Transverse colon (tissue), 4 donors: ENCODE data around the gene BAIAP3. TPM values are rescaled to one million over a fixed set of nuclear protein-coding genes. Genes with fewer than 3 reads are reported as not detected.

ENCODE experiments used
- DNase-seq: peaks from one replicate; pipeline ENCODE4 v3.0.0-alpha.2; 2019
- H3K27ac ChIP-seq, 4 donors: fragments of 200-600 bp; sonication (generic); 2 replicates each; pipeline ENCODE4 v1.5.1; 2016 to 2018; ENCODE audit warnings: inconsistent platforms in 4 of 4
- H3K27me3 ChIP-seq: fragments of 200-600 bp; sonication (generic); 2 replicates; pipeline ENCODE4 v1.5.1; 2017; ENCODE audit warnings: inconsistent platforms
- H3K36me3 ChIP-seq, 4 donors: fragments of 200-600 bp; sonication (generic); 2 replicates each; pipeline ENCODE4 v1.5.1; 2017 to 2019; ENCODE audit warnings: inconsistent platforms in 4 of 4
- H3K4me1 ChIP-seq, 4 donors: fragments of 200-600 bp; sonication (generic); 2 replicates each; pipeline ENCODE4 v1.5.1; 2017 to 2020; ENCODE audit warnings: inconsistent platforms in 4 of 4
- H3K4me3 ChIP-seq, 4 donors: fragments of 200-600 bp; sonication (generic); 1 replicate in 1 of 4; 2 replicates in 3 of 4; pipeline versions ENCODE4 v1.5.1 to v1.6.1; 2017 to 2019; ENCODE audit warnings: inconsistent platforms in 4 of 4
- H3K9me3 ChIP-seq, 2 donors: fragments of 200-600 bp; sonication (generic); 2 replicates each; pipeline ENCODE4 v1.5.1; 2017 to 2019; ENCODE audit warnings: inconsistent platforms in 2 of 2
- EP300 ChIP-seq: sonication (generic); formaldehyde crosslinking; IDR thresholded peaks from one replicate; pipeline ENCODE4 v1.6.1; 2017; ENCODE audit warnings: antibody characterized with exemption, low read depth
- POLR2A ChIP-seq: fragments of 450-650 bp; IDR thresholded peaks from one replicate; pipeline ENCODE4 v1.6.1; 2016; ENCODE audit warnings: antibody characterized with exemption, mild to moderate bottlenecking, moderate library complexity
- POLR2AphosphoS5 ChIP-seq, 3 donors: sonication (generic); formaldehyde crosslinking; IDR thresholded peaks; one replicate each; pipeline ENCODE4 v1.6.1; 2016; ENCODE audit warnings: antibody characterized with exemption in 3 of 3
- WGBS, 2 donors: methylation state at CpG; one replicate each; pipeline ENCODE4 v1.1.5; 2018; ENCODE audit warnings: low coverage in 1 of 2; 5-methylcytosine and 5-hydroxymethylcytosine counted together
- in situ Hi-C, 4 donors: fragments of 200-750 bp; cut with MboI; loops; one replicate each; pipeline versions ENCODE4 v1.15.0 to v1.15.1; 2017; ENCODE audit warnings: low sequenced_read_pairs in 3 of 4, low pct_ligation_motif_present in 1 of 4, low pct_unique_long_range_greater_than_20kb in 1 of 4
- intact Hi-C: fragments of 100-400 bp; cut with DNase I; formaldehyde crosslinking; loops from one replicate; pipeline ENCODE4 v1.15.1; 2023; ENCODE audit warnings: low total_unique reads
- total RNA-seq, 4 donors: library from RNA; depleted of rRNA; stranded (reverse); fragments of >200 nt; gene quantifications; one replicate each; pipeline ENCODE4 v1.1.0, GENCODE V29; 2016
- TF ChIP-seq, protein P1 (sequence below), 5 experiments: fragments of 200-600 bp in 3 of 5; fragments of 450-650 bp in 2 of 5; sonication (generic) in 3 of 5; IDR thresholded peaks; 1 replicate in 2 of 5; 2 replicates in 3 of 5; pipeline ENCODE4 v1.5.1; 2016 to 2017; ENCODE audit warnings: antibody characterized with exemption in 5 of 5, inconsistent platforms in 3 of 5, mild to moderate bottlenecking in 2 of 5, moderate library complexity in 1 of 5

The BAIAP3 gene
- total RNA-seq, 4 donors from 2014 or later = 7.3 to 190 (median 11.4) TPM

DNA sequence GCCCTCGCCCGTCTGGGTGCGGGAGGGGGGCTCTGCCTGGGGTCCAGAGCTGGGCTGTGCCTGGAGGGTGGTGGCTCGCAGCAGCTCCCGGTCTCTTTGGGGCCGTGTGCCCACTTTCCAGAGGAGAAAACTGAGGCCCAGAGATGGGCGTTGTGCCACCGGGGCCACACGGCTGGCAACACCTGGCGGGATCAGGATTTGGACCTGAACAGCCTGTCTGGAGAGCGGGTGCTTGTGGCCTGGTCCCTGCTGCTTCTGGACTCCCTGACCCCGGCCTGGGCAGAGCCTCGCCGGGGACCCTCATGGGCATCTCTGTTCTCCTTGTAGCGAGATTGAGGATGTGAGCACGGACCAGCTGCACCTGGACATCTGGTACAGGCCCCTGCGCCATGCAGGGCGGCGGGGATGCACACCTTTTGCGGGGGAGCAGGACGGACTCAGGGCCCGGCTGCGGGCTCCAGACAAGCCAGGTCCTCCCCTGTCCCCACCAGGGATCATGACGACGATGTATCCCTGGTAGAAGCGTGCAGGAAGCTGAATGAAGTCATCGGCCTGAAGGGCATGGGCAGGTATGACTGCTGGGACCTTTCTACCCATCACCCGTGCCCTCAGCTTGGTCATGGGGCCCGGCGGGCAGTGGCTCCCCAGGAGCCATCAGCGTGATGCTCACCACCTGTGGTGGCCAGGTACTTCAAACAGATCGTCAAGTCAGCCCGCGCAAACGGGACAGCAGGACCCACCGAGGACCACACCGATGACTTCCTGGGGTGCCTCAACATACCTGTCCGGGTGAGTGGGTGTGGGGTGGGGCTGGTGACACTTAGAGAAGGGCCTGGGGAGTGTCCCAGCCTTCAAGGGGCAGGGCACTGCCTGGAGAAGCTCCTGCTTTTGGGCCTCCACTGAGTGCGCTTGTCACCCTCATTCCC is 8.3 kb downstream of the BAIAP3 start:
- peaks cover under 1% of the 10 kb centered on the region for H3K27me3 ChIP-seq
- intact Hi-C loops = no loop called here
- H3K9me3 ChIP-seq = no peaks in the 10 kb centered on the region
- DNase-seq = no peak
- in situ Hi-C loops = no loop called here
- WGBS, 2 donors = 77 to 100% methylated on average over 1 to 25 of the region's 39 CpGs
- peak overlapping the region in 2 of 4 donors; percentile 23 to 61 for H3K27ac ChIP-seq
- H3K36me3 ChIP-seq = no peaks in the 10 kb centered on the region
- H3K4me1 ChIP-seq = peaks cover 6 to 17% (median 12%) of the 10 kb centered on the region in 4 donors
- no peak overlapping the region for H3K4me3 ChIP-seq
- TF ChIP-seq, protein P1, sequence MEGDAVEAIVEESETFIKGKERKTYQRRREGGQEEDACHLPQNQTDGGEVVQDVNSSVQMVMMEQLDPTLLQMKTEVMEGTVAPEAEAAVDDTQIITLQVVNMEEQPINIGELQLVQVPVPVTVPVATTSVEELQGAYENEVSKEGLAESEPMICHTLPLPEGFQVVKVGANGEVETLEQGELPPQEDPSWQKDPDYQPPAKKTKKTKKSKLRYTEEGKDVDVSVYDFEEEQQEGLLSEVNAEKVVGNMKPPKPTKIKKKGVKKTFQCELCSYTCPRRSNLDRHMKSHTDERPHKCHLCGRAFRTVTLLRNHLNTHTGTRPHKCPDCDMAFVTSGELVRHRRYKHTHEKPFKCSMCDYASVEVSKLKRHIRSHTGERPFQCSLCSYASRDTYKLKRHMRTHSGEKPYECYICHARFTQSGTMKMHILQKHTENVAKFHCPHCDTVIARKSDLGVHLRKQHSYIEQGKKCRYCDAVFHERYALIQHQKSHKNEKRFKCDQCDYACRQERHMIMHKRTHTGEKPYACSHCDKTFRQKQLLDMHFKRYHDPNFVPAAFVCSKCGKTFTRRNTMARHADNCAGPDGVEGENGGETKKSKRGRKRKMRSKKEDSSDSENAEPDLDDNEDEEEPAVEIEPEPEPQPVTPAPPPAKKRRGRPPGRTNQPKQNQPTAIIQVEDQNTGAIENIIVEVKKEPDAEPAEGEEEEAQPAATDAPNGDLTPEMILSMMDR (IDR thresholded peaks at IDR 0.05) = no peak
- TF ChIP-seq POLR2A (no peak), POLR2AphosphoS5 (IDR thresholded peaks at IDR 0.05) (no peak), EP300 (no peak)

DNA sequence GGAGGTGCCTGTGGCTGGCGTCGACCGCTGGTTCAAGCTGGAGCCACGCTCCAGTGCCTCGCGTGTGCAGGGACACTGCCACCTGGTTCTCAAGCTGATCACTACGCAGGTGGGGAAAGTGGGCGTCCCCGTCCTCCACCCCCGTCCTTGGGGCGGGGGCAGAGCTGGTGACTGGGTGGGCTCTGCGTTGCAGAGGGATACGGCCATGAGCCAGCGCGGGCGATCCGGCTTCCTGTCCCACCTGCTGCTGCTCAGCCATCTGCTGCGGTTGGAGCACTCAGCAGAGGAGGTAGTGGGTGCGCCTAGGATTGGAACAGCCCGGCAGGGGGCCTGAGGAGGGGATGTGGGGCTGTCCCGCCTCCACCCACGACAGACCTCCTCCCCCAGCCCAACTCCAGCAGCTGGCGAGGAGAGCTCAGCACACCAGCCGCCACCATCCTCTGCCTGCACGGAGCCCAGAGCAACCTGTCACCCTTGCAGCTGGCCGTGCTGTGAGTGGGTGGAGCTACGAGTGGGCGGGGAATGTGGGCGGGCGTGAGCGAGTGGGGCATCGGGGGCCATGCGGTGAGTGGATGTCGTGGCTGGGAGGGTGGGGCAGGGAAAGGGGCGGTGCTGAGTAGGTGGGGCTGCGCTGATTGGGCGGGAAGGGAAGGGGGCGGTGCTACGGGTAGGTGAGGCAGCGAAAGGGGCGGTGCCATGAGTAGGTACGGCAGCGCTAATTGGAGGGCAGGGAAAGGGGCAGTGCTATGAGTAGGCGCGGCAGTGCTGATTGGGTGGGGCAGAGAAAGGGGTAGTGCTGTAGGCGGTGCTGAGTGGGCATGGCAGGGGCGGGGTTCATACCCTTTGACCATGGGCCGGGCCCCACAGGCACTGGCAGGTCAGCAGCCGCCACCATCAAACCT is 9.3 kb downstream of the BAIAP3 start:
- peak; percentile 99 for DNase-seq
- H3K27ac ChIP-seq = peak overlapping the region in 3 of 4 donors; percentile 8 to 61 (median 37)
- WGBS, 2 donors = 0 to 5% methylated on average over 6 to 47 of the region's 49 CpGs
- TF ChIP-seq, protein P1 (IDR thresholded peaks at IDR 0.05) = no peak
- peak; percentile 18 to 51 (median 36) for TF ChIP-seq POLR2AphosphoS5 (IDR thresholded peaks at IDR 0.05)
- peak overlapping the region in 3 of 4 donors; percentile 11 to 45 (median 32) for H3K4me3 ChIP-seq
- no peaks in the 10 kb centered on the region for H3K36me3 ChIP-seq
- H3K27me3 ChIP-seq = no peaks in the 10 kb centered on the region
- intact Hi-C loops = no loop called here
- H3K9me3 ChIP-seq = no peaks in the 10 kb centered on the region
- in situ Hi-C loops = no loop called here
- H3K4me1 ChIP-seq = peaks cover 6 to 17% (median 12%) of the 10 kb centered on the region in 4 donors

DNA sequence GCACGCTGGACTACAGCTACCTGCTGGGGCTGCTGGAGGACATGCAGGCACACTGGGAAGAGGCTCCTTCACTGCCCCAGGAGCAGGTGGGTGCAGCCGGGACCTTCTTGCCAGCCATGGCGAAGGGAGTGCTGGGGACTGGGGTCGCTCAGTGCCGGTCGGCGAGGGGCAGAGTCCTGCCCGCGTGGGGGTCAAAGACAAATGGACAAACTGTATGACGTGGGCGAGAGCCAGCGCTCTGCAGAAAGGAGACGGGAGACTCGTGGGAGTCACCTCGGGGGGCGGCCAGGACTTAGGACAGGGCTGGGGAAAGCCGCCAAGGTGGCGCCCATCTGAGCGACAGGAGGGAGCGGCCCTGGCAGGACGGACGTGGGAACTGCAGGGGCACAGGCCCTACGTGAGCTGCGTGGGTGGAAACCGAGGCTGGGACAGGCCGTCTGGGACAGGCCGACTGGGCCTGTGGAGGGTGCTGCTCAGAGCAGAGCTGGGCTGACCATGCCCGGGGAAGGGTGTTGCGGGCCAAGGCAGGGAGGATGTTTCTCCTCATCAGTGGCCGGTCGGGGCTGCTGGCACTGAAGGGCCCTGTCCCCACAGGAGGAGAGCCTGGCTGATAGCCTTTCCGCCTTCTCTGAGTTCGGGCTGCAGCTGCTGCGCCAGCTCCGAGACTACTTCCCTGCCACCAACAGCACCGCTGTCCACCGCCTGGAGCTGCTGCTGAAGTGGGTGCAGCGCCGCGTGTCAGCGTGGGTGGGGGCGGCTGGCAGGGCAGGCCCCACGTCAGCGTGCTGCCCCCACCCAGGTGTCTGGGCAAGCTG is 10.2 kb downstream of the BAIAP3 start:
- in situ Hi-C loops (no loop called here), intact Hi-C loops (no loop called here)
- Histone ChIP-seq H3K4me3 (peak overlapping the region in 3 of 4 donors; percentile 11 to 45 (median 32)), H3K9me3 (no peaks in the 10 kb centered on the region), H3K4me1 (peaks cover 6 to 17% (median 12%) of the 10 kb centered on the region in 4 donors), H3K27ac (peak overlapping the region; percentile 8 to 41 (median 27)), H3K27me3 (no peaks in the 10 kb centered on the region), H3K36me3 (no peaks in the 10 kb centered on the region)
- no peak for DNase-seq
- TF ChIP-seq POLR2AphosphoS5 (IDR thresholded peaks at IDR 0.05) = peak in 1 of 3 donors; percentile 17
- TF ChIP-seq POLR2A = peak; percentile 55
- no peak for TF ChIP-seq EP300
- TF ChIP-seq, protein P1 (IDR thresholded peaks at IDR 0.05) = peak in 1 of 5 experiments; percentile 10
- 48% methylated on average over 44 of the region's 44 CpGs; no CpG with 5 or more reads in 1 of the 2 donors for WGBS, 2 donors
